Upper lobe of right lung (tissue), 1 donor: Measurements from ENCODE around the gene TCHH. TPM values are rescaled to one million over a fixed set of nuclear protein-coding genes. Genes with fewer than 3 reads are reported as not detected.

Experiments used
- ATAC-seq: fragments of 200-7000 bp; cut with Tn5 transposase; one replicate; pipeline ENCODE4 v1.9.1; 2020; ENCODE audit warnings: mild to moderate bottlenecking, moderate library complexity
- DNase-seq: peaks from one replicate; pipeline ENCODE4 v3.0.0-alpha.2; 2020
- H3K27ac ChIP-seq: fragments of 200-600 bp; one replicate; pipeline ENCODE4 v1.8.0; 2022
- H3K27me3 ChIP-seq: fragments of 200-600 bp; one replicate; pipeline ENCODE4 v1.8.0; 2022; ENCODE audit warnings: mild to moderate bottlenecking
- H3K36me3 ChIP-seq: fragments of 200-600 bp; one replicate; pipeline ENCODE4 v1.8.0; 2022
- H3K4me1 ChIP-seq: fragments of 200-600 bp; one replicate; pipeline ENCODE4 v1.8.0; 2022
- H3K4me3 ChIP-seq: fragments of 200-600 bp; one replicate; pipeline ENCODE4 v1.8.0; 2022; ENCODE audit warnings: mild to moderate bottlenecking
- H3K9me3 ChIP-seq: fragments of 200-600 bp; one replicate; pipeline ENCODE4 v1.8.0; 2022
- intact Hi-C: fragments of 100-400 bp; cut with DNase I; formaldehyde crosslinking; loops from one replicate; pipeline ENCODE4 v1.11.0; 2022
- total RNA-seq: library from RNA; stranded (reverse); fragmentation: NEBNext Ultra II Directional; extraction: Animal tissue kit (Norgen Biotek cat#: 25700); gene quantifications from one replicate; pipeline ENCODE4 v1.2.1, GENCODE V29; 2021
- TF ChIP-seq, protein P1 (sequence below): fragments of 200-600 bp; IDR thresholded peaks from one replicate; pipeline ENCODE4 v1.8.0; 2022; ENCODE audit warnings: antibody characterized with exemption
- donor health status: DM: no; HTN: yes; CAD: no; lungs with severe emphysema.

TCHH gene
- total RNA-seq, 1 donor from 2014 or later = 0.20 TPM

DNA sequence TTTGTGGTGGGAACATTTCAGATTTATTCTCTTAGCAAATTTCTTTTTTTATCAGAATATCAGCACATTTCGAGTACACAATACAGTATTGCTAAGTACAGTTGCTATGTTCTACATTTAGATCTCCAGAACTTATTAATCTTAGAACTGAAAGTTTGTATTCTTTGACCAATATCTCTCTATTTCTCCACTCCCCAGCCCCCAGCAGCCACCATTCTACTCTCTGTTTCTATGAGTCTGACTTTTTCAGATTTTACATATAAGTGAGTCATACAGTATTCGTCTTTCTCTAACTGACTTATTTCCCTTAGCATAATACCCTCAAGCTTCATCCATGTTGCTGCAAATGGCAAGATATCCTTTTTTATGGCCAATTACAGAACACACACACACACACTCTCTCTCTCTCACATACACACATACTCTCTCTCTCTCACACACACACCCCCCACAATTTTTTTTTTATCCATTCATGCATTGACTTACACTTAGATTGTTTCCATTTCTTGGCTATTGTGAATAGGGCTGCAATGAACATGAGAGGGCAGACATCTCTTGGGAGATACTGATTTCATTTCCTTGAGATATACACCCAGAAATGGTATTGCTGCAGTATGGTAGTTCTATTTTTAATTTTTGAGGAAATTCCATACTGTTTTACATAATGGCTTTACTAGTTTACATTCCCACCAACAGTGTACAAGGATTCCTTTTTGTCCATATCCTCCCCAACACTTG is 28.1 kb upstream of the TCHH start:
- Histone ChIP-seq H3K4me3 (no peak overlapping the region), H3K36me3 (no peaks in the 10 kb centered on the region), H3K27me3 (peaks cover 12% of the 10 kb centered on the region), H3K27ac (no peak overlapping the region), H3K9me3 (no peaks in the 10 kb centered on the region), H3K4me1 (no peaks in the 10 kb centered on the region)
- DNase-seq = no peak
- intact Hi-C loops = no loop called here
- TF ChIP-seq, protein P1, sequence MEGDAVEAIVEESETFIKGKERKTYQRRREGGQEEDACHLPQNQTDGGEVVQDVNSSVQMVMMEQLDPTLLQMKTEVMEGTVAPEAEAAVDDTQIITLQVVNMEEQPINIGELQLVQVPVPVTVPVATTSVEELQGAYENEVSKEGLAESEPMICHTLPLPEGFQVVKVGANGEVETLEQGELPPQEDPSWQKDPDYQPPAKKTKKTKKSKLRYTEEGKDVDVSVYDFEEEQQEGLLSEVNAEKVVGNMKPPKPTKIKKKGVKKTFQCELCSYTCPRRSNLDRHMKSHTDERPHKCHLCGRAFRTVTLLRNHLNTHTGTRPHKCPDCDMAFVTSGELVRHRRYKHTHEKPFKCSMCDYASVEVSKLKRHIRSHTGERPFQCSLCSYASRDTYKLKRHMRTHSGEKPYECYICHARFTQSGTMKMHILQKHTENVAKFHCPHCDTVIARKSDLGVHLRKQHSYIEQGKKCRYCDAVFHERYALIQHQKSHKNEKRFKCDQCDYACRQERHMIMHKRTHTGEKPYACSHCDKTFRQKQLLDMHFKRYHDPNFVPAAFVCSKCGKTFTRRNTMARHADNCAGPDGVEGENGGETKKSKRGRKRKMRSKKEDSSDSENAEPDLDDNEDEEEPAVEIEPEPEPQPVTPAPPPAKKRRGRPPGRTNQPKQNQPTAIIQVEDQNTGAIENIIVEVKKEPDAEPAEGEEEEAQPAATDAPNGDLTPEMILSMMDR = no peak
- ATAC-seq = no peak

DNA sequence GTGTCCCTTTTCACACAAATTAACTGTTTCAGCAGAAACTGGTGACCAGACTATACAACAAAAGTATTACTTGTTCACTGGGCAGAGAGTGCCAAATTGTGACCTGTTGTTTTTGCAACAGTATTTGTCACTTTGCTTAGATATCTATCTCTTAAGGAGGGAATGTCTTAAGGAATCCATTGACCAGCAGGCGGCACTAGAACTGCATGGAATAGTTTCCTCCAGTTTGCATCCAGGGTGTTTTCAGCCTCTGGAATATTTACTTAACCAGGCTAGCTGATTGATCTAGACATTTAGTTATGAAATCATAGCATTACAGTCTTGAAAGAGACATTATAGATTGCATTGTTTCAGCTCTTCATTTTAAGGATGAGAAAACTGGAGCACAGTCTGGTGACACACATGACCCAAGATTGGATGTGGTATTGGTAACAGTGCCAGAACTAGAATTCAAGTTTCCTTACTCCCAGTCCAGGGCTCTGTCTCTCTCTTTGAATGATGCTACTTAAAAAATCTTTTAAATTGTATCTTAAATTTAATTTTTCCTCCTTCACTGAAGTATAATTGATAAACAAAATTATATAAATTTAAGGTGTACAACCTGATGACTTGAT is 26.8 kb upstream of the TCHH start:
- H3K27me3 ChIP-seq = peaks cover 12% of the 10 kb centered on the region
- peak; percentile 82 for ATAC-seq
- no peaks in the 10 kb centered on the region for H3K4me1 ChIP-seq
- H3K27ac ChIP-seq = no peak overlapping the region
- H3K4me3 ChIP-seq = no peak overlapping the region
- intact Hi-C loops = no loop called here
- DNase-seq = no peak
- H3K9me3 ChIP-seq = no peaks in the 10 kb centered on the region
- no peaks in the 10 kb centered on the region for H3K36me3 ChIP-seq
- TF ChIP-seq, protein P1 = peak; percentile 75

GRCh38 chr1:152137215-152137614 is 22.0 kb upstream of the TCHH start:
- ATAC-seq (no peak), DNase-seq (no peak)
- TF ChIP-seq, protein P1 = no peak
- no peaks in the 10 kb centered on the region for H3K36me3 ChIP-seq
- H3K9me3 ChIP-seq = peaks cover 4% of the 10 kb centered on the region
- H3K4me3 ChIP-seq = no peak overlapping the region
- no peaks in the 10 kb centered on the region for H3K4me1 ChIP-seq
- no peak overlapping the region for H3K27ac ChIP-seq
- H3K27me3 ChIP-seq = peaks cover 12% of the 10 kb centered on the region
- intact Hi-C loops = no loop called here

- Histone ChIP-seq H3K9me3 (peaks cover 4% of the 10 kb centered on the region), H3K4me1 (no peaks in the 10 kb centered on the region), H3K27ac (no peak overlapping the region), H3K27me3 (peaks cover 32% of the 10 kb centered on the region), H3K4me3 (no peak overlapping the region), H3K36me3 (no peaks in the 10 kb centered on the region)
- no peak for DNase-seq
- intact Hi-C loops = no loop called here
- ATAC-seq = no peak
- TF ChIP-seq, protein P1 = no peak
Observed at GRCh38 chr1:152130186-152130585, 14.9 kb upstream of the TCHH start.

DNA sequence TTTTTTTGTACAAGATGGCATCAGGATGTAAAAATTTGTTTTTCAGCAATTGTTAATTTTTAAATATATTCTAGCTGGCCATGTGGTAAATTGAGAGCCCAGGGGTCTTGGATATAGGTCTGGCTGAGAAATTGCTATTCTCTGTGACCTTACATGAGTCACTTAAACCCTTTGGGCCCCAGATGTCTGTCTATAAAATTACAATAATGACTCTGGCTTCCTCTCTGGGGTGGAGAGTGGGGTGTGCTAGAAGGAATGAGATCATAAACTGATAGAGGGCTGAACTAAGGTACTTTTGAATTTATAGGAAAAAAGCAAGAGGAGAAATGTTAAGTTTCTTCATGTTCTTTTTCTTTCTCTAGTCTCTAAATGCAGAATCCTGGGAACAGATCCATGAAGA is 12.4 kb upstream of the TCHH start:
- no peak overlapping the region for H3K4me3 ChIP-seq
- no peaks in the 10 kb centered on the region for H3K4me1 ChIP-seq
- DNase-seq = no peak
- intact Hi-C loops = no loop called here
- peaks cover 32% of the 10 kb centered on the region for H3K27me3 ChIP-seq
- no peak for ATAC-seq
- H3K36me3 ChIP-seq = no peaks in the 10 kb centered on the region
- no peak overlapping the region for H3K27ac ChIP-seq
- TF ChIP-seq, protein P1 = no peak
- no peaks in the 10 kb centered on the region for H3K9me3 ChIP-seq
